NCI-H526 (cell line): ENCODE data around the gene TMEM270.
A peak's percentile ranks its signal among the peaks of the same experiment; 100 is the strongest.
"Not testable (repeated sequence)": the region's sequence is repeated elsewhere in the genome, so short reads cannot be mapped to it uniquely, and the experiment has no call there.

ENCODE experiments used
- DNase-seq, 2 experiments: peaks; one replicate each; lab custom pipeline; 2025; lab: John Stamatoyannopoulos, UW

The TMEM270 gene, protein sequence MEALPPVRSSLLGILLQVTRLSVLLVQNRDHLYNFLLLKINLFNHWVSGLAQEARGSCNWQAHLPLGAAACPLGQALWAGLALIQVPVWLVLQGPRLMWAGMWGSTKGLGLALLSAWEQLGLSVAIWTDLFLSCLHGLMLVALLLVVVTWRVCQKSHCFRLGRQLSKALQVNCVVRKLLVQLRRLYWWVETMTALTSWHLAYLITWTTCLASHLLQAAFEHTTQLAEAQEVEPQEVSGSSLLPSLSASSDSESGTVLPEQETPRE

DNA sequence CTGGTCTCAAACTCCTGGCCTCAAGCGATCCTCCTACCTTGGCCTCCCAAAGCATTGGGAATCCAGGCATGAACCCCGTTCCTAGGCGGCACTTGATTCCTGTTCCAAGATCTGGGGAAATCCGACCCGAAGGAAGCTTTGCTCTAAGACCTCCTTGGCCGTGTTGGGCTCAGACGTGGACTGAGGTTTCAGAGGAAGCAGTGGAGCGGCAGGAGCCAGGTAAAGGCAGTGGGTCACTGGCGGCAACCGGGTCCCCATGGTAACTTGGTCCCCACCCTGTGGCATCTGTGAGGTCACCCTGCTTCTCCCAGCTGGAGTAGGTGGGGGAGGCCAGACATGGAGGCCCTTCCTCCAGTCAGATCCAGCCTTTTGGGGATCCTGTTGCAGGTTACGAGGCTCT, at the start of gene TMEM270:
Gene TMEM270 (plus strand): TSS at position 301 of the 400 bp plus-strand sequence. CDS start 36 bp downstream, at position 337.
- no peak for DNase-seq

DNA sequence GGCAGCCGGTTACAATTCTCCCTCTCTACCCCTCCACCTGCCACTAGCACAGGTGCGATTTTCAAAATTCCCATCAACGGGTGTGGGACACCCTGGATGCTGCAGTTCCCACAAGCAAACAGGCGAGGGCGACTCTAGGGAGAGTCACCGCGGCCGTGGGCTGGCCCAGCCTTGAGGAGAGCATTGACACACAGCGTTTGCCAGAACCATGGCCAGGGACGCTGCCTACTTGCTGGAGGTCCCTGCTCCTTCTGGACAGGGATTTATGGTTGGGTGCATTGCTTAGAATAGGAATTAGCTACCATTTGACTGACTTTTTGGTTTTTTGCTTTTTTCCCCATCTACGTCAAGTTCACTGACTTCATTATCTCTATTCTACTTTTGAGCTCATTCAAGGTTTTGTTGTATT, 49.2 kb upstream of the TMEM270 start:
- peak; percentile 21 to 85 for DNase-seq

DNA sequence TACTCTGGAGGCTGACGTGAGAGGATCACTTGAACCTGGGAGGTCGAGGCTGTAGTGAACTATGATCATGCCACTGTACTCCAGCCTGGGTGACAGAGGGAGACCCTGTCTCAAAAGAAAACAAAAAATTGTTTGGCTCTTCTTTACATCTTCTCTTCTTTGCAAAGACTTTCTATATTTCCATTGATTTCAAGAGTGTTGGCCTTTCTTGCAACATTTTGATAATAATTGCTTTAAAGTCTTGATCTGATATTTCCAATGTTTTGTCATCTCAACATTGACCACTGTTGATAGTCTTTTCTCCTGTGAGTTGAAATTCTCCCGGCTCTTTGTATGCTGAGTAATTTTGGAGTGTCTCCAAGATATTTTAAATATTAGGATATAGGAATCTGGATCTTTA, 48.0 kb upstream of the TMEM270 start:
- no peak for DNase-seq

DNA sequence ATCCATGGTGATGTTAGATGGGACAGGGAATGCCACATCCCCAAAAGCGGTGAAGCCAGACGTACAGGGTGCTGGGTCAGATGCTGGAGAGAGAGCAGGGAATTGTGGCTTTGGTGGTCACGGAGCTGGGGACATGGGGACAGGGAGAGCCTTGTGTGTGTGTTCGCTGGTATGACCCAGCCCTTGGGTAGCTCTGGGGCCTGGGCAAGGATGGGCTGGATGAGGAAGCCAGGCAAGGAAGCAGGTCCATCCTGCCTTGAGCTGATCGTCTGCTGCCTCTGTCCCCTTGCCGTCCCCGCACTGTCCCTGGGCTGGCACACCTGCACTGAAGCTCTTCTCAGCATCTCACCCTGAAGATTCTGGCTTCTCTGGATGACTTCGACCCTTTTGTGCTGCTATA, 45.5 kb upstream of the TMEM270 start:
- no peak for DNase-seq

DNA sequence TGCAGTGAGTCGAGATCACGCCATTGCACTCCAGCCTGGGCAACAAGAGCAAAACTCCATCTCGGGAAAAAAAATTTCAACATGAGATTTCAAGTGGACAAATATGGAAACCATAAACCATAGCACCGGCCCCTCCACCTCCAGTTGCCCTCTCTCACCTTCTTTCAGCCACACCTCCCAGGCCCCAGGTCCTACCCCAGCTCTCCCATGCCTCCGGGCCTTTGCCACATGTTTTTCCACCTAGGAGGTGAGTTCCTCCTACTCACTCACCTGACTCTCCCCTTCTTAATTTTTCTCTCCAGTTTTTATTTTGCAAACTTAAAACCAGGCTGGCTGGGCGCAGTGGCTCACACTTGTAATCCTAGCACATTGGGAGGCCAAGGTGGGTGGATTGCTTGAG, 43.8 kb upstream of the TMEM270 start:
- no peak for DNase-seq

DNA sequence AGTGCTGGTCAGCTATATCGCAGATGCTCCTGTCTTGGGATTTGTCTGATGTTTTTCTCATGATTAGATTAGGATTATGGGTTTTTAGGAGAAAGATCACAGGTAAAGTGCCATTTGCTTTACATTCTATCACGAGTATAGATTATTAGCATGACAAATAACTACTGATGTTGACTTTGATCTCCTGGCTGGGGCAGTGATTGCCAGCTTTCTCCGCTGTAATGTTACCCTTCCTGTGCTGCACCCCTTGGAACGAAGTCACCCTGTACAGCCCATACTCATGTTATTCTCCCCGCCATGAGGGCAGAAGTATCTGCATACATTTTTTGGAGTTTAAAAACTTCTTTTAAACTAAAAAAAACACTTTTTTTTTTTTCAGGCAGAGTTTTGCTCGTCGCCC, 40.9 kb upstream of the TMEM270 start:
- no peak for DNase-seq

DNA sequence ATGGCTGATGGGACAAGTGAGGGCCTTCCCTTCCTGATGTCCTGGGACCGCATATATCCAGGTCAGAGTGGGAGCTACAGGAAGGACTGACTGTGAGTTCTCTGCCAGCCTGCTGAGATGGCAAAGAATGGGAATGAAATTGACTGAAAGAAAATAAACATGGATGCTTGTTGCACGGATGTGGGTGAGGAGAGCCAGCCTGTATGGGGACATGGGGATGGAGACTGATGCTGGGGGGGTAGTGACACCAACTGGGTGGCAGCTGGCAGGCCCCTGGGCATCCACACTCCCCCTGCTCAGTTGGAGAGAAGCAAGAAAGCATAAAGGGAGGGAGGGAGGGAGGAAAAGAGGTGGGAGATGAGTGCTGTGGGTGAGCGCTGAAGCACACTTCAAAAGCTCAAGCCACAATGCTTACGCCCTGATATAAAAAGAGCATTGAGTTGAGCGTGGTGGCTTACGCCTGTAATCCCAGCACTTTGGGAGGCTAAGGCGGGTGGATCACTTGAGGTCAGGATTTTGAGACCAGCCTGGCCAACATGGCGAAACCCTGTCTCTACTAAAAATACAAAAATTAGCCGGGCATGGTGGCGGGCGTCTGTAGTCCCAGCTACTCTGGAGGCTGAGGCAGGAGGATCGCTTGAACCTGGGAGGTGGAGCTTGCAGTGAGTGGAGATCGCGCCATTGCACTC, 39.2 kb upstream of the TMEM270 start:
- DNase-seq = not testable (repeated sequence)

DNA sequence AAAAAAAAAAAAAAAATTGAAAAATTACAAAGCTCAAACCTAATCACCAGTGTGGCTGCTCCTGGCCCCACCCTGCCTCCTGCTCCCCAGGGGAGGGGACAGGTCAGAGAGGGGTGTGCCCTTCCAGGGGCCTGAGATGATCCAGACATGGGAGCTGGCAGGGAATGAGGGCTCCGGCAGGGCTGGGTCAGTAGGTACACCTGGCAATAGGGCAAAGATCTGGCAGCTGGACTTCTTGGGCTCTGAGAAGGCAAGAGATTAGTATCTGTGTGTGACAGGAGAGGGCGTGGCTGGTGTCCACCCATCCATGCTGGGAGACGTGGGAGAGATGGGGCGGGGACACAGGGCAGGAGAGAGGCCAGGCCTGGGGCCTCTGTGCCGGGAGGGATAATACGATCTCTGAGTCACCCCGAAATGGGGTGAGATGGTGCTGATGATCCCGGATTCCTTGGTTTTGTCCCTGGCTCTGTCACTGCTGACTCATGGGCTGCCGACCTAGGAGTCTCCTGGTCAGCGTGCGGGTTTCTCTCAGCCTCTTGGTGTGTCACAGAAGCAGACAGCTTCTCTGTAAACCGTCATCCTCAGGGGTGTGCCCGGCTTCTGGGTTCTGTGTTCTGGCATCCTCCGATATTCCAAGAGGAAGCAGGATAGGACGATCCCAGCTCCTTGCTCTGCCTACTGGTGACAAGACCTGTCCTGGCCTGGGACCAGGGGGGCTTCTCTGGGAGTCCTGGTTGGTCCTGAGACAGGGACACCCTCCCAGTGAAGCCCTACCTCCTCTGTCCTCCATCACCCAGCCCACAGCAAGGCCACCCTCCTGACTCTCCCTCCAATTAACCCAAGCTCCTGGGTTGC, 38.4 kb upstream of the TMEM270 start:
- peak; percentile 65 to 86 for DNase-seq

DNA sequence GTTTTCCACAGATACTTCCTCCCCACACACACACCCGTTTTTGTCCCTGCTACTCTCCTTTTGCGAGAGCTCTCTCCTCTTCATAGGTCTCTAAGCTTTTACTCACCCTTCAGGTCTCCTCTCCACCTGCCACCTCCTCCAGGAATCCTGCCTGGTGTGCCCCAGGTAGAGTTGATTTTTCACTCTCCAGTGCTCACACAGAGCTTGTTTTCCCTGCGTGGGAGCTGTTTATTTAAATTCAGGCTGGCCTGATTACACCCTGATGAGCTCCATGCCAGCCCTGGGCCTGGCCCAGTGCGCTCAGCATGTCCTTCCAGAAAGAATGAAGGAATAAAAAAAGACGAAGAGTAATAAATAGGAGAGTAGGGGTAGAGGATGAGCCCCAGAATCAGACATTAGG, 37.7 kb upstream of the TMEM270 start:
- DNase-seq = no peak

DNA sequence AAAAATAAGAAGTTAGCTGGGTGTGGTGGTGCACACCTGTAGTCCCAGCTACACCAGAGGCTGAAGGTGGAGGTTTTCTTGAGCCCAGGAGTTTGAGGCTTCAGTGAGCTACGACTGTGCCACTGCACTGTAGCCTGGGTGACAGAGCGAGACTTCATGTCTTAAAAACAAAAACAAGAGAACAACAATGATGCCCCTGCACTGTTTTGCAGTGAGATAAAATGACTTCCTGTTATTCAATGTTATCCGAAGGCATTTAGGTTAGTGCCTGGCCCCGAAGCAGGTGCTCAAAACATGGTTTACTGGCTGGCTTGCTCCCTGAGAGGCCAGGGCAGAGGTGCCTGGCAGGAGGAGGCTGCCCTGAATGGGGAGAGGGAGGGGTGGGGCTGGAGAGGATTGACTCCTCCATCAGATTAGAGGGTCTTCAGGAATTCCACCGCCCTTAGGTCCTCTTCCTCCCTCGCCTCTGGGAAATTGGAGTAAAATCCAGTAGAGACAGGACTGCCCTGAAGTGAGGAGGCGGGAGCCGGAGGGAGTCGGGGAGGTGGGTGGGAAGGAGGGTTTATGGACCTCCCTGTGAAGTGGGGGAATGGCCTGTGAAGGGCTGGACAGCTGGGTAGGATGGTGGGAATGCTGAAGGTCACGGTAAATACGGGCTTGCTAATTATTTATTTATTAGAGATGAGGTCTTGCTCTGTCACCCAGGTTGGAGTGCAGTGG, 36.9 kb upstream of the TMEM270 start:
- DNase-seq = no peak

DNA sequence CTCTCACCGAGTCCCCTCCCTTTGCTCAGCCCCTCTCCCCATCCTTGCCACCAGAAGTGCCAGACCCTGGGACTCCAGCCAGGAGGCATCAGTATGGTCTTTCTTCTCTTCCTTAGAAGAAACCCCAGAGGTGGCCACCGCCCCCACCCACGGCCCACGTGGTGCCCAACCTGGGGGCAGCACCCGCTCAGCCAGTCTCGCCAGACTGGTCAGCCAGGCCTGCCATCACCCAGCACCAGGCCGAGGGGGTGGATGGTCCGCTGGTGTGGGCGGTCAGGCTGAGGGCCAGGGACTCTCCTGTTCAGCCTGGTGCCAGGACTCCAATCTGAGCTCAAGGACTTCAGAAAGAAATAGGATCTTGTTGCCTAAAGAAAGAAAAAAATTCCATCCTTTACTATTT, 36.0 kb upstream of the TMEM270 start:
- DNase-seq = no peak

DNA sequence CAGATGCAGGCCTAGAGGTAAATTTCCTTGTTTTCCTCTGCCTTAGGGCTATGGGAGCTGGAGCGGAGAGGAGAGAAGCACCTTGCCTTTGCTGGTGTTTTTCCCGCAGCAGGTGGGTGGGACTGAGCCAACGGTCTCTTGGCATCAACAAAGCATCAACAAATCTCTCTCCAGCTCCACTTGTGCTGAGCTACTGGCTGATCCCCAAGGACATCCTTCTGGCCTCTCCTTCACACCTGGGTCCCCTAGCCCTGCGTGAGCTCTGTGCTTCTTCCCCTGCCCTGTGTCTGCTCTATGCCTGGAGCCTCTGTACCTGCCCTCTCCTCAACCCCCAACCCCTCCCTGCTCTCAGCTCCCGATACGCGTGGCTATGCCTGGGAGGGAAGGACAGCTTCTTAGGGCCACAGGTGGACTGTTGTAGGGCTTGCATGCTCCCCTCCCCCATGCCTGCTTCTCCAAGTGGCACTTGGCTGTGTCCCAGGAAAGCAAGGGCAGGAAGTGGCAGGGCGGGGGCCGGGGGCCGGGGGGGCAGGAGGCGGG, 33.3 kb upstream of the TMEM270 start:
- peak; percentile 91 to 97 for DNase-seq

DNA sequence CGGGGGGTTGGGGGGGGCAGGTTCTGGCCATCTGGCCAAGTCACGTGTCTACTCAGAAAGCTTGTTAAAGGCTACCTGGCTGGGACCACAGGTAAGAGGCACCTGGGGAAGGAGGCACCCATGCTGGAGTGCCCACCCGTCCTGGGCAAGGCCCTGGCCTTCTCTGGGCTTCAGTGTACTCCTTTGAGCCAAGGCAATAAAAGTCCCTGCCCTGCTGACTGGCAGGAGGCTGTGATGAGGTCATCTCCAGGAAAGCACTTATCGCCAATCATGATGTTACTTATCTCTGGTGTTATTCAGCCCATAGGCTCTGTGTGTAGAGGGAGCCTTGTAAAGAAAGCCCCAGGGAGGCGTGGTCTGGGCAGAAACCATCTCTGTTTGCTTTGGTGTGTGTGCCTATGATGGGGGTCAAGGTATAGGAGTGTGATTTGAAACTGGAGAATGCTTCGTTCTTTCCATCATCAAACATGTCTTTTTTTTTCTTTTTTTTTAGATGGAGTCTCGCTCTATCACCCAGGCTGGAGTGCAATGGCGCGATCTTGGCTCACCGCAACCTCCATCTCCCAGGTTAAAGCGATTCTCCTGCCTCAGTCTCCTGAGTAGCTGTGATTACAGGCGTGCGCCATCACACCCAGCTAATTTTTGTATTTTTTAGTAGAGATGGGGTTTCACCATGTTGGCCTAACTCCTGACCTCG, 32.7 kb upstream of the TMEM270 start:
- DNase-seq = peak in 1 of 2 experiments; percentile 71

DNA sequence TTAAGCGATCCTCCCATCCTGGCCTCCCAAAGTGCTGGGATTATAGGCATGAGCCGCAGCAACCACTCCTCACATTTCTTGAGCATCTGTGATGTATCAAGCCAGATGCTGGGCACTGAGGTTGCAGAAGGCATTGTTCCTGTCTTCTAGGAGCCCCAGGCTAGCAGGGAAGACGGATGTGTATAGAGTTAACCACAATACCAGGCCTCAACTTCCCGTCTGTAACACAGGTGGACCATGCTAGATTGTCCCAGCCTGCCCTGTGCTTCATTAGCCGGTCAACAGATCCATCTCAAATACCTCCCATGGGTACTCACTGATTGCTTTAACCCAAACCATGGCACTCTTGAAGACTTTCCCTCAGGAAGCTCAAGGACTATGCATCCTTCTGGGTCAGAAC, 32.0 kb upstream of the TMEM270 start:
- DNase-seq = no peak

DNA sequence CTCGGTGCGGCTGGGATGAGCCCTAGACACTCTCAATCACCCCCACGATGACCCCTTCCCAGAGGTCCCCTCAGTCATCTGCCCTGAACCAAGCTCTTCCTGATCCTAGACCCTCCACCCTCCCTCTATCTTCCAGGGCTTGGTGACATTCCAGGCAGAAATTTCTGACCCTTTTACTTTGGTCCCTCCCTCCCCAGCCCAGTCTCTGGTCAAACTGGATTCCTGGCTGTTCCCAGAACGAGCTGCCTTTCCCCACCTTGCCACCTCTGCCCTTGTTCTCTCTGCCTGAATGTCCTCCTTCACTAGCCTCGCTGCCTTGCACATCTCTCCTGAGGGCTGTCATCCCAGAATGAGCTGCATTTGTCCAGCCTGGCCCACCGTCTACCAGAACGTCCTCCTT, 31.5 kb upstream of the TMEM270 start:
- no peak for DNase-seq

DNA sequence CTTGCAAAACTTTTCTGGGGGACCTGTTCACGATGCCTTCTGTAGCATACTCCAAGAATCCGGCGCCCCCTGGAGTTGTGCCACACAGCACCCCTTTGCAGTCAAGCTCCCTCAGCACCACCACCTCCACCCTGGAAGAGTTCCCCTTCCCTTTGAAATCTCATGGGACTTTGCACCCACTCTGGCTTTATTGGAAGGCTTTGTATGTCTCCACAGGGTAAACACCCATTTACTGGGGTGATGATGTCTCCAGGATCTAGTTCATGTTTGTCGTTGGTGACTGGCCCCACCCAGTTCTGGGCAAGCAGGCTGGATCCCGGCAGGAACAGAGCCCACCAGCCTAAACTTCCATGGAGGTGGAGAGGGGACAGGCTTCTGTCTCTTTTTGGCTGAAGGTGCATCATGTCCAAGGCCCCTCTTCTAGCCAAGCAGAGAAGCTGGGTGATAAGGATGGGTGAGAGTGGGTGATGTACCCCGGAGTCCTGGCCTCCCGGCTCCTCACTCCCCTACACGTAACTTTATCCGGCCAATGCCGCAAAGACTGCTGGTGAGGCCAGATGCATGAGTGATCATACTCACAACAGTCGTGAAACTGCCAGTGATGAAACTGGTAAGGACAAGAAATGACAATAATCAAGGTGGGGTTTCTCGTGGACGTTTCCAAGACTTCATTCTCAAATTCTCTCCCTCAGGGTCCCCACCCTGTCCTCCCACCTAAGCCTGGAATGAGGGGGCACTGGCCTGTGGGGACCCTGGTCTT, 30.9 kb upstream of the TMEM270 start:
- DNase-seq = peak in 1 of 2 experiments; percentile 55

DNA sequence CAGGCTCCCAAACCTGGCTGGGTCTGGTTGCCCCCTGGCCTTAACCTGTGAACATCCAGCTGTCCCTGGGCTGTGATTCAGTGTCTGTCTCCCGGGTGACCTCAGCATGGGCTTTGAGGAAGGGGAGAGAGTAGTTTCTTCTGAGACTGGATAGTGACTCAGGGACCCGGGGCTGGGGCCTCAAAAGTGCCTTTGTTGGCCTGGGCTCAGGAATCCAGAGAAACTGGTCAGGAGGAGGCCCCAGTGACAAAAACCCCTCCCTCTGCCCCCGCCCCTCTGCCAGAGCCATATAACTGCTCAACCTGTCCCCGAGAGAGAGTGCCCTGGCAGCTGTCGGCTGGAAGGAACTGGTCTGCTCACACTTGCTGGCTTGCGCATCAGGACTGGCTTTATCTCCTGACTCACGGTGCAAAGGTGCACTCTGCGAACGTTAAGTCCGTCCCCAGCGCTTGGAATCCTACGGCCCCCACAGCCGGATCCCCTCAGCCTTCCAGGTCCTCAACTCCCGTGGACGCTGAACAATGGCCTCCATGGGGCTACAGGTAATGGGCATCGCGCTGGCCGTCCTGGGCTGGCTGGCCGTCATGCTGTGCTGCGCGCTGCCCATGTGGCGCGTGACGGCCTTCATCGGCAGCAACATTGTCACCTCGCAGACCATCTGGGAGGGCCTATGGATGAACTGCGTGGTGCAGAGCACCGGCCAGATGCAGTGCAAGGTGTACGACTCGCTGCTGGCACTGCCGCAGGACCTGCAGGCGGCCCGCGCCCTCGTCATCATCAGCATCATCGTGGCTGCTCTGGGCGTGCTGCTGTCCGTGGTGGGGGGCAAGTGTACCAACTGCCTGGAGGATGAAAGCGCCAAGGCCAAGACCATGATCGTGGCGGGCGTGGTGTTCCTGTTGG, 30.0 kb upstream of the TMEM270 start, which contains the start of gene CLDN4:
Gene CLDN4 (plus strand): TSS at position 316 of the 903 bp plus-strand sequence. CDS start 206 bp downstream, at position 522.
- DNase-seq = peak; percentile 86 to 94

DNA sequence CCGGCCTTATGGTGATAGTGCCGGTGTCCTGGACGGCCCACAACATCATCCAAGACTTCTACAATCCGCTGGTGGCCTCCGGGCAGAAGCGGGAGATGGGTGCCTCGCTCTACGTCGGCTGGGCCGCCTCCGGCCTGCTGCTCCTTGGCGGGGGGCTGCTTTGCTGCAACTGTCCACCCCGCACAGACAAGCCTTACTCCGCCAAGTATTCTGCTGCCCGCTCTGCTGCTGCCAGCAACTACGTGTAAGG, 29.4 kb upstream of the TMEM270 start:
- no peak for DNase-seq

DNA sequence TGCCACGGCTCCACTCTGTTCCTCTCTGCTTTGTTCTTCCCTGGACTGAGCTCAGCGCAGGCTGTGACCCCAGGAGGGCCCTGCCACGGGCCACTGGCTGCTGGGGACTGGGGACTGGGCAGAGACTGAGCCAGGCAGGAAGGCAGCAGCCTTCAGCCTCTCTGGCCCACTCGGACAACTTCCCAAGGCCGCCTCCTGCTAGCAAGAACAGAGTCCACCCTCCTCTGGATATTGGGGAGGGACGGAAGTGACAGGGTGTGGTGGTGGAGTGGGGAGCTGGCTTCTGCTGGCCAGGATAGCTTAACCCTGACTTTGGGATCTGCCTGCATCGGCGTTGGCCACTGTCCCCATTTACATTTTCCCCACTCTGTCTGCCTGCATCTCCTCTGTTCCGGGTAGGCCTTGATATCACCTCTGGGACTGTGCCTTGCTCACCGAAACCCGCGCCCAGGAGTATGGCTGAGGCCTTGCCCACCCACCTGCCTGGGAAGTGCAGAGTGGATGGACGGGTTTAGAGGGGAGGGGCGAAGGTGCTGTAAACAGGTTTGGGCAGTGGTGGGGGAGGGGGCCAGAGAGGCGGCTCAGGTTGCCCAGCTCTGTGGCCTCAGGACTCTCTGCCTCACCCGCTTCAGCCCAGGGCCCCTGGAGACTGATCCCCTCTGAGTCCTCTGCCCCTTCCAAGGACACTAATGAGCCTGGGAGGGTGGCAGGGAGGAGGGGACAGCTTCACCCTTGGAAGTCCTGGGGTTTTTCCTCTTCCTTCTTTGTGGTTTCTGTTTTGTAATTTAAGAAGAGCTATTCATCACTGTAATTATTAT, 28.9 kb upstream of the TMEM270 start:
- DNase-seq = peak; percentile 92 to 98
